IMR-90 (cell line): Measurements from ENCODE around the gene ACOT12. TPM values are rescaled to one million over a fixed set of nuclear protein-coding genes. Genes with fewer than 3 reads are reported as not detected.

Experiments
- ATAC-seq: fragments of 200-7000 bp; cut with Tn5 transposase; 2 replicates; pipeline ENCODE4 v1.9.1; 2020; ENCODE audit warnings: low read depth, mild to moderate bottlenecking, moderate library complexity
- BruUV-seq: library from RNA; stranded (reverse); fragments of 400-500 nt; replicated peaks from 2 replicates; lab custom pipeline; 2021; lab: Mats Ljungman, UMichigan
- CTCF ChIA-PET: fragments of 300-600 bp; formaldehyde crosslinking; extraction: SDS; loops from one replicate; lab custom pipeline; 2021; ENCODE audit warnings: antibody characterized with exemption; lab: Yijun Ruan, JAX
- POLR2A ChIA-PET: fragments of 300-600 bp; sonication (Branson Sonifier 250); formaldehyde crosslinking; loops from one replicate; lab custom pipeline; 2022; ENCODE audit warnings: antibody characterized with exemption; ENCODE audit not compliant: unreplicated experiment; lab: Charles Lee
- DNase-seq: peaks from one replicate; pipeline ENCODE4 v3.0.0; 2013
- H2AFZ ChIP-seq: replicated peaks from 2 replicates; pipeline ENCODE3; 2013; ENCODE audit warnings: low read length, mild to moderate bottlenecking; ENCODE audit not compliant: poor library complexity
- H2AK5ac ChIP-seq: 2 replicates; pipeline ENCODE4 v1.6.1; 2013; ENCODE audit warnings: low read depth, low read length, inconsistent platforms
- H2AK9ac ChIP-seq: replicated peaks from 2 replicates; pipeline ENCODE3; 2013; ENCODE audit warnings: mild to moderate bottlenecking, low read depth, low read length, moderate library complexity; ENCODE audit not compliant: poor library complexity
- H2BK120ac ChIP-seq: 2 replicates; pipeline ENCODE4 v1.6.1; 2013; ENCODE audit warnings: low read depth, low read length, inconsistent platforms
- H2BK15ac ChIP-seq: 3 replicates; pipeline ENCODE4 v1.6.1; 2013; ENCODE audit warnings: low read depth, low read length, inconsistent platforms
- H2BK20ac ChIP-seq: 2 replicates; pipeline ENCODE4 v1.6.1; 2013; ENCODE audit warnings: low read depth, mild to moderate bottlenecking, inconsistent platforms, low read length, moderate library complexity
- H2BK5ac ChIP-seq: 2 replicates; pipeline ENCODE4 v1.6.1; 2013; ENCODE audit warnings: mild to moderate bottlenecking, low read depth, low read length, inconsistent platforms; ENCODE audit not compliant: poor library complexity, severe bottlenecking
- H3K14ac ChIP-seq: replicated peaks from 2 replicates; pipeline ENCODE4 v1.6.1; 2013; ENCODE audit warnings: low read depth, low read length, inconsistent platforms
- H3K18ac ChIP-seq: 2 replicates; pipeline ENCODE4 v1.6.1; 2013; ENCODE audit warnings: low read depth, low read length, control low read depth
- H3K23ac ChIP-seq: 2 replicates; pipeline ENCODE4 v1.6.1; 2013; ENCODE audit warnings: low read depth, low read length, inconsistent platforms
- H3K27ac ChIP-seq: 2 replicates; pipeline ENCODE4 v1.5.1; 2013; ENCODE audit warnings: mild to moderate bottlenecking, control low read depth, low read length; ENCODE audit not compliant: insufficient read depth
- H3K27me3 ChIP-seq: 2 replicates; pipeline ENCODE4 v1.6.1; 2013; ENCODE audit warnings: low read length; ENCODE audit not compliant: control insufficient read depth, insufficient read depth
- H3K36me3 ChIP-seq: 2 replicates; pipeline ENCODE4 v1.6.1; 2013; ENCODE audit warnings: low read length, mixed read lengths; ENCODE audit not compliant: control insufficient read depth, insufficient read depth
- H3K4ac ChIP-seq: 2 replicates; pipeline ENCODE4 v1.6.1; 2013; ENCODE audit warnings: low read depth, low read length, inconsistent platforms
- H3K4me1 ChIP-seq: 2 replicates; pipeline ENCODE4 v1.6.1; 2013; ENCODE audit warnings: low read length, mixed read lengths; ENCODE audit not compliant: control insufficient read depth, insufficient read depth
- H3K4me2 ChIP-seq: 2 replicates; pipeline ENCODE4 v1.6.1; 2013; ENCODE audit warnings: low read depth, mild to moderate bottlenecking, control low read depth, low read length, moderate library complexity
- H3K4me3 ChIP-seq: 2 replicates; pipeline ENCODE4 v1.5.1; 2013; ENCODE audit warnings: low read depth, mild to moderate bottlenecking, control low read depth, low read length, moderate library complexity; ENCODE audit not compliant: insufficient read depth
- H3K56ac ChIP-seq: 2 replicates; pipeline ENCODE4 v1.6.1; 2013; ENCODE audit warnings: low read length, inconsistent platforms; ENCODE audit not compliant: insufficient read depth; ENCODE audit errors: extremely low read depth
- H3K79me1 ChIP-seq, 2 experiments: 2 replicates each; pipeline ENCODE4 v1.6.1; 2013; ENCODE audit warnings: low read length in 2 of 2, inconsistent platforms in 1 of 2, low read depth in 1 of 2
- H3K9ac ChIP-seq: 2 replicates; pipeline ENCODE4 v1.6.1; 2013; ENCODE audit warnings: low read depth, low read length, control low read depth
- H3K9me1 ChIP-seq: 2 replicates; pipeline ENCODE4 v1.6.1; 2013; ENCODE audit warnings: low read length, inconsistent platforms; ENCODE audit not compliant: insufficient read depth
- H3K9me3 ChIP-seq: 2 replicates; pipeline ENCODE4 v1.6.1; 2013; ENCODE audit warnings: low read length; ENCODE audit not compliant: control insufficient read depth, insufficient read depth
- H4K20me1 ChIP-seq: 2 replicates; pipeline ENCODE4 v1.6.1; 2013; ENCODE audit warnings: low read length, inconsistent platforms; ENCODE audit not compliant: insufficient read depth
- H4K5ac ChIP-seq: 2 replicates; pipeline ENCODE4 v1.6.1; 2013; ENCODE audit warnings: mild to moderate bottlenecking, low read depth, low read length, control low read depth
- H4K8ac ChIP-seq, 2 experiments: 2 replicates each; pipeline ENCODE4 v1.6.1; 2013; ENCODE audit warnings: low read depth in 2 of 2, low read length in 2 of 2, control low read depth in 1 of 2, inconsistent platforms in 1 of 2
- H4K91ac ChIP-seq: 2 replicates; pipeline ENCODE4 v1.6.1; 2013; ENCODE audit warnings: low read depth, low read length, inconsistent platforms; ENCODE audit not compliant: insufficient read depth
- BHLHE40 ChIP-seq: fragments of 150-350 bp; IDR thresholded peaks from 2 replicates; pipeline ENCODE4 v1.6.1; 2016; ENCODE audit warnings: mild to moderate bottlenecking, low read depth, low read length
- CEBPB ChIP-seq: IDR thresholded peaks from 2 replicates; pipeline ENCODE4 v1.6.1; 2012; ENCODE audit warnings: low read depth, low read length, improper control_type of control experiment
- MXI1 ChIP-seq: IDR thresholded peaks from 2 replicates; pipeline ENCODE4 v1.6.1; 2012; ENCODE audit warnings: low read depth, mild to moderate bottlenecking, low read length, moderate library complexity, borderline replicate concordance
- NFE2L2 ChIP-seq: fragments of 150-350 bp; IDR thresholded peaks from 2 replicates; pipeline ENCODE4 v1.6.1; 2016; ENCODE audit warnings: low read depth, mild to moderate bottlenecking, low read length
- RAD21 ChIP-seq: IDR thresholded peaks from 2 replicates; pipeline ENCODE4 v1.6.1; 2012; ENCODE audit warnings: low read length, improper control_type of control experiment
- RCOR1 ChIP-seq: IDR thresholded peaks from 2 replicates; pipeline ENCODE4 v1.6.1; 2012; ENCODE audit warnings: mild to moderate bottlenecking, low read length, improper control_type of control experiment; ENCODE audit not compliant: insufficient replicate concordance
- RFX5 ChIP-seq: IDR thresholded peaks from 2 replicates; pipeline ENCODE4 v1.8.0; 2012; ENCODE audit warnings: low read depth, mild to moderate bottlenecking, low read length, moderate library complexity
- SMC3 ChIP-seq: fragments of 150-350 bp; IDR thresholded peaks from 2 replicates; pipeline ENCODE4 v1.6.1; 2016; ENCODE audit warnings: low read depth, mild to moderate bottlenecking, antibody characterized with exemption, low read length, moderate library complexity
- WGBS, 2 experiments: methylation state at CpG; one replicate each; pipeline versions ENCODE4 v1.1.5 to v1.1.7; 2013; ENCODE audit warnings: missing lambda C conversion rate in 2 of 2; ENCODE audit not compliant: insufficient read length in 1 of 2; ENCODE audit errors: extremely low coverage in 2 of 2; 5-methylcytosine and 5-hydroxymethylcytosine counted together
- dilution Hi-C: fragments of 300-500 bp; cut with HindIII; formaldehyde crosslinking; loops from one replicate; pipeline ENCODE4 v1.14.3; 2018; ENCODE audit warnings: low sequenced_read_pairs; ENCODE audit not compliant: unreplicated experiment
- in situ Hi-C: fragments of 300-500 bp; cut with MboI; formaldehyde crosslinking; loops from 3 replicates; pipeline ENCODE4 v1.14.3; 2019; ENCODE audit warnings: low sequenced_read_pairs, inconsistent platforms, mixed read lengths
- intact Hi-C: fragments of 100-400 bp; cut with micrococcal nuclease; formaldehyde crosslinking; loops from 2 replicates; pipeline ENCODE4 v1.10.0; 2022
- polyA plus RNA-seq, 3 experiments: library from polyadenylated mRNA; depleted of rRNA; stranded (reverse); fragments of >200 nt; gene quantifications; 2 replicates each; pipeline ENCODE4 v1.2.3, GENCODE V29; 2012; ENCODE audit warnings: low replicate concordance in 1 of 3
- total RNA-seq: library from RNA; depleted of rRNA; stranded (reverse); fragments of >200 nt; gene quantifications from 2 replicates; pipeline ENCODE4 v1.2.3, GENCODE V29; 2012
- TF ChIP-seq, protein P1 (sequence below): fragments of 150-350 bp; IDR thresholded peaks from 2 replicates; pipeline ENCODE4 v1.6.1; 2017; ENCODE audit warnings: mild to moderate bottlenecking, antibody characterized with exemption, low read length, low read depth
- TF ChIP-seq, protein P2 (sequence below): fragments of 150-350 bp; IDR thresholded peaks from 2 replicates; pipeline ENCODE4 v1.6.1; 2016; ENCODE audit warnings: low read depth, mild to moderate bottlenecking, low read length, moderate library complexity, borderline replicate concordance

ACOT12 gene
- total and polyA plus RNA-seq, 2 of the 4 experiments (the other 2 are of a cell fraction): not detected

DNA sequence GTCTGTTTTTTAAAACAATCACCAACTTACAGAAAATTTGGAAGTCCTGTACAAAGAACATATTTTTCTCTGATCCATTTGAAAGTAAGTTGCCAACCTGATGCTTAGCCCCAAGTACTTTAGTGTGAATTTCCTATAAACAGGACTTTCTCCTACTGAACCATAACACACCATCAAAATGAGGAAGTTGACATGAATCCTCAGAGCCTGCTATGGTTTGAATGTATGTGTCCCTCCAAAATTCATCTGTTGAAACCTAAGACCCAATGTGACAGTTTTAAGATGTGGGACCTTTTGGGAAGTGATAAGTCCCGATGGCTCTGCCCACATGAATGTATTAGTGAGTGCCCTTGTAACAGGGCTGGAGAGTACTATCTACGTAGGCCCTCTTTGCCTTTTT lies 6.4 kb upstream of the ACOT12 start:
- H2BK120ac ChIP-seq: no peak overlapping the region
- dilution Hi-C loops: no loop called here
- POLR2A ChIA-PET: no interaction called here

More for the DNA sequence above, 6.4 kb upstream of the ACOT12 start:
- Histone ChIP-seq H3K9ac (no peak overlapping the region), H3K4me3 (no peak overlapping the region), H2BK15ac (no peak overlapping the region), H3K4me1 (no peaks in the 10 kb centered on the region; the same call in 1 of the 2 replicates), H4K91ac (no peak overlapping the region), H2AK5ac (no peak overlapping the region), H3K14ac (no peak overlapping the region), H3K27me3 (no peaks in the 10 kb centered on the region; the same call in 1 of the 2 replicates), H3K9me3 (no peaks in the 10 kb centered on the region), H2AFZ (no peak overlapping the region), H3K18ac (no peak overlapping the region), H3K27ac (no peak overlapping the region), H3K79me1 (no peaks in the 10 kb centered on the region), H2AK9ac (no peak overlapping the region), H3K36me3 (no peaks in the 10 kb centered on the region), H3K4me2 (no peak overlapping the region), H2BK5ac (no peak overlapping the region), H3K23ac (no peak overlapping the region), H4K5ac (no peak overlapping the region), H3K4ac (no peak overlapping the region), H4K8ac (no peak overlapping the region), H3K56ac (no peak overlapping the region), H4K20me1 (no peaks in the 10 kb centered on the region), H3K9me1 (no peaks in the 10 kb centered on the region), H2BK20ac (no peak overlapping the region)
- ATAC-seq (no peak), DNase-seq (no peak)
- in situ Hi-C loops: no loop called here
- CTCF ChIA-PET: no interaction called here
- WGBS, 2 experiments: no CpG with 5 or more reads among the region's 2 CpGs
- BruUV-seq: no TSS peak
- TF ChIP-seq SMC3 (no peak), BHLHE40 (no peak), CEBPB (no peak), MXI1 (no peak), RCOR1 (no peak), NFE2L2 (no peak), RAD21 (no peak), RFX5 (no peak)
- TF ChIP-seq, protein P1, sequence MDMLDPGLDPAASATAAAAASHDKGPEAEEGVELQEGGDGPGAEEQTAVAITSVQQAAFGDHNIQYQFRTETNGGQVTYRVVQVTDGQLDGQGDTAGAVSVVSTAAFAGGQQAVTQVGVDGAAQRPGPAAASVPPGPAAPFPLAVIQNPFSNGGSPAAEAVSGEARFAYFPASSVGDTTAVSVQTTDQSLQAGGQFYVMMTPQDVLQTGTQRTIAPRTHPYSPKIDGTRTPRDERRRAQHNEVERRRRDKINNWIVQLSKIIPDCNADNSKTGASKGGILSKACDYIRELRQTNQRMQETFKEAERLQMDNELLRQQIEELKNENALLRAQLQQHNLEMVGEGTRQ: no peak
- TF ChIP-seq, protein P2, sequence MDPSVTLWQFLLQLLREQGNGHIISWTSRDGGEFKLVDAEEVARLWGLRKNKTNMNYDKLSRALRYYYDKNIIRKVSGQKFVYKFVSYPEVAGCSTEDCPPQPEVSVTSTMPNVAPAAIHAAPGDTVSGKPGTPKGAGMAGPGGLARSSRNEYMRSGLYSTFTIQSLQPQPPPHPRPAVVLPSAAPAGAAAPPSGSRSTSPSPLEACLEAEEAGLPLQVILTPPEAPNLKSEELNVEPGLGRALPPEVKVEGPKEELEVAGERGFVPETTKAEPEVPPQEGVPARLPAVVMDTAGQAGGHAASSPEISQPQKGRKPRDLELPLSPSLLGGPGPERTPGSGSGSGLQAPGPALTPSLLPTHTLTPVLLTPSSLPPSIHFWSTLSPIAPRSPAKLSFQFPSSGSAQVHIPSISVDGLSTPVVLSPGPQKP: no peak
- intact Hi-C loops: no loop called here
